GM12891 (cell line): ENCODE data around the gene SNAI3.

Experiments
- POLR2A ChIP-seq: IDR thresholded peaks from 2 replicates; pipeline ENCODE4 v1.6.1; 2011; ENCODE audit warnings: low read depth, low read length, control low read depth
- POLR2AphosphoS5 ChIP-seq: IDR thresholded peaks from 2 replicates; pipeline ENCODE4 v1.6.1; 2011; ENCODE audit warnings: low read depth, low read length, control low read depth
- POU2F2 ChIP-seq: IDR thresholded peaks from 2 replicates; pipeline ENCODE4 v1.6.1; 2011; ENCODE audit warnings: low read depth, mild to moderate bottlenecking, control low read depth, low read length, moderate library complexity
- SPI1 ChIP-seq: IDR thresholded peaks from 2 replicates; pipeline ENCODE4 v1.6.1; 2011; ENCODE audit warnings: low read depth, low read length, control low read depth
- TAF1 ChIP-seq: IDR thresholded peaks from 2 replicates; pipeline ENCODE4 v1.6.1; 2011; ENCODE audit warnings: low read depth, low read length, control low read depth

DNA sequence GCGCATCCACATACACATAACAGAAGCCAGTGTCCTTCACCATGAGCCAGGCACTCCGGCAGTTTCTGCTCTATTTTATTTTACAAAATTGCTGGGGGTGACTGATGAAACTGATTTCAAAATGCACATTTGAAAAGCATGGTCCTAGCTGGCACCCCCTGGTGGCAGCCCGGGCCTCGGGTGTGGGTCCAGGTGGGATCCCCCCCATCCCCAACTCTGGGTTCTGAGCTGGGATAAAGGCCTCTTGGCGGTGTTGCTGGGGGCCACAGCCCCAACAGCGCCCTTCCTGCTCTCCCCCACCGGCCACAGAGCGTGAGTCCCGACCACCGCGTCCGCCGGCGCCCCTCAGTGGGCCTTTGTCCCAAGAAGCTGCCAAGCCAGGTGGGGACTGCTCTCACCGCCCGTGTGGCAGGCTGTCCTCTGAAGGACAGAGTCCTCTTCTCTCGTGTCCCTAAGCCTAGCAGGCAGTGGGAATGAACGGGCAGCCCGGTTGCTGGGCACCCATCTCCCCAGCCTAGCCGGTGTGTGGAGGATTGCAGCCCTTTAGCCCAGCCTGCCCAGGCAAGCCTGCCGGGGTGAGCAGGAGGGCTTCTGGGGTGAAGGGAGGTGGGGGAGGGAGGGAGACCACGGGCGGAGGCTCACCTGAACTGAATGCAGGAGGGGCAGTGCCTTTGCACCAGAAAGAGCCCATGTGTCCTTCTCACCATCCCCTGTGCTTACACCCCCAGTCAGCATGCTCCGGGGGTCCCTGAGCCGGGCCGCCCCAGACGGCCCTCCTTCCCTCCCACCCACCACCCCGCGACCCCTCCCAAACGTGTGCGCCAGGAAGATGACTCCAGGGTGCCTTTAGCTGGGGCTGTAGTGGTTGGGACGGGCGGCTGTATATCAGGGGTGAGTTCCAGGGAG lies 898 bp downstream of the SNAI3 start:
- TF ChIP-seq POLR2A (no peak), SPI1 (no peak), POLR2AphosphoS5 (no peak), TAF1 (no peak), POU2F2 (no peak)
